PC-9 (cell line): ENCODE results near the gene ADD3. TPM values are rescaled to one million over a fixed set of nuclear protein-coding genes. Genes with fewer than 3 reads are reported as not detected.

Experiments used
- BruUV-seq: library from RNA; stranded (reverse); fragments of 400-500 nt; replicated peaks from 2 replicates; lab custom pipeline; 2021; lab: Mats Ljungman, UMichigan
- CTCF ChIA-PET: fragments of 300-600 bp; sonication (Branson Sonifier 250); formaldehyde crosslinking; loops from one replicate; lab custom pipeline; 2022; ENCODE audit warnings: antibody characterized with exemption; lab: Charles Lee
- POLR2A ChIA-PET: fragments of 300-600 bp; sonication (Branson Sonifier 250); formaldehyde crosslinking; loops from one replicate; lab custom pipeline; 2022; ENCODE audit warnings: antibody characterized with exemption; ENCODE audit not compliant: unreplicated experiment; lab: Charles Lee
- DNase-seq, 2 experiments: peaks; one replicate each; pipeline versions ENCODE4 v3.0.0 to v3.0.0-alpha.2; 2015 to 2022; ENCODE audit warnings: mixed read lengths in 1 of 2
- H2AFZ ChIP-seq: fragments of 200-600 bp; sonication (generic); 2 replicates; pipeline ENCODE4 v1.8.1; 2017; ENCODE audit warnings: antibody characterized with exemption
- H3F3A ChIP-seq: fragments of 200-600 bp; sonication (generic); 2 replicates; pipeline ENCODE4 v1.8.1; 2017; ENCODE audit warnings: antibody characterized with exemption, mild to moderate bottlenecking, low read depth; ENCODE audit not compliant: insufficient read depth
- H3K27ac ChIP-seq: fragments of 200-600 bp; sonication (generic); 2 replicates; pipeline ENCODE4 v1.6.1; 2016; ENCODE audit warnings: mixed run types
- H3K27me3 ChIP-seq: fragments of 200-600 bp; sonication (generic); 2 replicates; pipeline ENCODE4 v1.6.1; 2016; ENCODE audit warnings: low read depth, mixed run types; ENCODE audit not compliant: insufficient read depth
- H3K36me3 ChIP-seq: fragments of 200-600 bp; sonication (generic); 2 replicates; pipeline ENCODE4 v1.6.1; 2016; ENCODE audit warnings: low read depth, mixed run types
- H3K4me1 ChIP-seq: fragments of 200-600 bp; sonication (generic); replicated peaks from 2 replicates; pipeline ENCODE4 v1.6.1; 2016; ENCODE audit warnings: mixed run types; ENCODE audit not compliant: insufficient read depth
- H3K4me2 ChIP-seq: fragments of 200-600 bp; sonication (generic); 2 replicates; pipeline ENCODE4 v1.6.1; 2017; ENCODE audit warnings: mixed run types
- H3K4me3 ChIP-seq: fragments of 200-600 bp; sonication (generic); 2 replicates; pipeline ENCODE4 v1.6.1; 2016; ENCODE audit warnings: mixed run types
- H3K79me2 ChIP-seq: fragments of 200-600 bp; sonication (generic); 2 replicates; pipeline ENCODE4 v1.6.1; 2017; ENCODE audit warnings: low read depth, mixed run types
- H3K9me2 ChIP-seq: fragments of 200-600 bp; sonication (generic); 2 replicates; pipeline ENCODE4 v1.8.1; 2017; ENCODE audit warnings: mild to moderate bottlenecking; ENCODE audit not compliant: insufficient read depth
- H3K9me3 ChIP-seq: fragments of 200-600 bp; sonication (generic); 2 replicates; pipeline ENCODE4 v1.8.1; 2016; ENCODE audit warnings: low read depth; ENCODE audit not compliant: insufficient read depth
- H4K20me1 ChIP-seq: fragments of 200-600 bp; sonication (generic); 2 replicates; pipeline ENCODE4 v1.8.1; 2017; ENCODE audit not compliant: insufficient read depth
- CTCF ChIP-seq: fragments of 200-600 bp; sonication (generic); conservative IDR thresholded peaks from 2 replicates; pipeline ENCODE4 v1.6.1; 2017; ENCODE audit warnings: mixed run types, antibody characterized with exemption, mild to moderate bottlenecking, moderate library complexity
- EZH2 ChIP-seq: fragments of 200-600 bp; sonication (generic); IDR thresholded peaks from 2 replicates; pipeline ENCODE4 v1.8.0; 2017; ENCODE audit warnings: antibody characterized with exemption, low read depth
- intact Hi-C: fragments of 100-400 bp; cut with micrococcal nuclease; formaldehyde crosslinking; loops from one replicate; pipeline ENCODE4 v1.10.0; 2022; ENCODE audit not compliant: unreplicated experiment
- total RNA-seq: library from RNA; stranded (reverse); gene quantifications from 2 replicates; pipeline ENCODE4 v1.2.3, GENCODE V29; 2021

Gene ADD3
- total RNA-seq, 1 experiment from 2014 or later = 77.7 TPM

- H3K9me3 ChIP-seq = no peaks in the 10 kb centered on the region
- no peak overlapping the region for H3K4me2 ChIP-seq
- no peaks in the 10 kb centered on the region for H3K9me2 ChIP-seq
- H3K4me1 ChIP-seq = no peaks in the 10 kb centered on the region
- POLR2A ChIA-PET = no interaction called here
- intact Hi-C loops = no loop called here
- no peak for TF ChIP-seq CTCF
- TF ChIP-seq EZH2 = no peak
- CTCF ChIA-PET = no interaction called here
- no TSS peak for BruUV-seq
- no peaks in the 10 kb centered on the region for H3K36me3 ChIP-seq
- H3K27me3 ChIP-seq = no peaks in the 10 kb centered on the region
- H2AFZ ChIP-seq = no peak overlapping the region
- H3K79me2 ChIP-seq = no peaks in the 10 kb centered on the region
- H4K20me1 ChIP-seq = no peaks in the 10 kb centered on the region
- no peaks in the 10 kb centered on the region for H3F3A ChIP-seq
- no peak overlapping the region for H3K4me3 ChIP-seq
- no peak for DNase-seq
- no peak overlapping the region for H3K27ac ChIP-seq
Observed at GRCh38 chr10:110094786-110095185, 87.0 kb downstream of the ADD3 start.

GRCh38 chr10:110101464-110102144 lies 93.8 kb downstream of the ADD3 start:
- no peak overlapping the region for H2AFZ ChIP-seq
- POLR2A ChIA-PET = no interaction called here
- no TSS peak for BruUV-seq

GRCh38 chr10:110103921-110104461 lies 96.2 kb downstream of the ADD3 start:
- Histone ChIP-seq H3K36me3 (no peaks in the 10 kb centered on the region), H3K4me1 (no peaks in the 10 kb centered on the region), H4K20me1 (no peaks in the 10 kb centered on the region), H3K27ac (no peak overlapping the region), H3K4me3 (no peak overlapping the region), H2AFZ (no peak overlapping the region), H3K79me2 (no peaks in the 10 kb centered on the region), H3K27me3 (no peaks in the 10 kb centered on the region), H3K9me2 (no peaks in the 10 kb centered on the region), H3K9me3 (no peaks in the 10 kb centered on the region), H3F3A (no peaks in the 10 kb centered on the region), H3K4me2 (no peak overlapping the region)
- BruUV-seq = no TSS peak
- no peak for TF ChIP-seq EZH2
- no peak for TF ChIP-seq CTCF
- ChIA-PET POLR2A (no interaction called here), CTCF (no interaction called here)
- intact Hi-C loops = no loop called here
- no peak for DNase-seq

More at GRCh38 chr10:110101464-110102144, 93.8 kb downstream of the ADD3 start:
- intact Hi-C loops = no loop called here
- Histone ChIP-seq H3K4me1 (no peaks in the 10 kb centered on the region), H3K9me3 (no peaks in the 10 kb centered on the region), H4K20me1 (no peaks in the 10 kb centered on the region), H3F3A (no peaks in the 10 kb centered on the region), H3K36me3 (no peaks in the 10 kb centered on the region), H3K4me3 (no peak overlapping the region), H3K27ac (no peak overlapping the region), H3K79me2 (no peaks in the 10 kb centered on the region), H3K9me2 (no peaks in the 10 kb centered on the region), H3K27me3 (no peaks in the 10 kb centered on the region), H3K4me2 (no peak overlapping the region)
- CTCF ChIA-PET = interaction anchor here (0.7 kb wide), 1 partner anchor 35 kb away, joined by 7 read pairs; no protein-coding TSS in a partner anchor
- TF ChIP-seq CTCF = no peak
- no peak for TF ChIP-seq EZH2
- DNase-seq = no peak
